GF-D8 (cell line): ENCODE measurements around the gene CTU2.

Source experiments
- DNase-seq: peaks from one replicate; lab custom pipeline; 2025; lab: John Stamatoyannopoulos, UW

Gene CTU2

DNA sequence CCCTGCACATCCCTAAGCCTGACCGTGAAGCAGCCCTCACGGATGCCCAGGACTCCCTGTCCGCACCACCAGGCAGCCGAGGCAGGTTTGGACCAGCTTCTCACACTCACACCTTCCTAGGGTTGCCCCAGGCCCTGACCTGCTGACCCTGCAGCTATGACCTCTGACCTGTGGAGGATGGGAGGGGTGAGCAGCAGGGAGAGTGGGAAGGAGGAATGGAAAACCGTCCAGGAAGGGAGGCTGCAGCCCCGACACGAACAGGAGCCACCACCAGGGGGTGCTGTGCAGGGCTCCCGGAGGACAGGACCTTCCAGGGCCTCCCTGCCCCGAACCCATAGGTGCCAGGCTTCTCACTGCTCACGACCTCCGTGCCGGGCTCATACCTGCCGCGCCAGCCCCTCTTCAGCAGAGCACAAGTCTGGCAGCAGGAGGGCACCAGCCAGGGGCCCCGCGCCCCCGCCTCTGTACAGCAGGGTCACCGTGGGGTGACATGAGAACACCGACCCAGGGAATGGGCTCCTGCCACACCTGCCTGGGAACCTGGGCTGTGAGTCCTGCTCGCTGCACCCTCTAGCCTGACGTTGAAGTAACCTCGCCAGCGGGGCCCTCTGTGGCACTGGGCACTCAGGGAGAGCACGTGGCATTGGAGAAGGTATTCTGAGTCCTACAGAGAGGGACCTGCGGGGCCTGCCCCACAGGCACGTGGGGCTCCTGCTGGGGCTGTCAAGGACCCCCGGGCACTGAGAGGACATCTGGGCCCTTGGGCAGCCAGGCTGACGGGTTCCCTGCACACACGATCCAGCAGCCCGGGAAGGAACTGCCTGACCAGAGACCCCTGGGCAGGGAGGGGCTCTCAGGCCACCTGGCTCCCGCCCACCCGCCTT is 37.6 kb downstream of the CTU2 start:
- DNase-seq = no peak

DNA sequence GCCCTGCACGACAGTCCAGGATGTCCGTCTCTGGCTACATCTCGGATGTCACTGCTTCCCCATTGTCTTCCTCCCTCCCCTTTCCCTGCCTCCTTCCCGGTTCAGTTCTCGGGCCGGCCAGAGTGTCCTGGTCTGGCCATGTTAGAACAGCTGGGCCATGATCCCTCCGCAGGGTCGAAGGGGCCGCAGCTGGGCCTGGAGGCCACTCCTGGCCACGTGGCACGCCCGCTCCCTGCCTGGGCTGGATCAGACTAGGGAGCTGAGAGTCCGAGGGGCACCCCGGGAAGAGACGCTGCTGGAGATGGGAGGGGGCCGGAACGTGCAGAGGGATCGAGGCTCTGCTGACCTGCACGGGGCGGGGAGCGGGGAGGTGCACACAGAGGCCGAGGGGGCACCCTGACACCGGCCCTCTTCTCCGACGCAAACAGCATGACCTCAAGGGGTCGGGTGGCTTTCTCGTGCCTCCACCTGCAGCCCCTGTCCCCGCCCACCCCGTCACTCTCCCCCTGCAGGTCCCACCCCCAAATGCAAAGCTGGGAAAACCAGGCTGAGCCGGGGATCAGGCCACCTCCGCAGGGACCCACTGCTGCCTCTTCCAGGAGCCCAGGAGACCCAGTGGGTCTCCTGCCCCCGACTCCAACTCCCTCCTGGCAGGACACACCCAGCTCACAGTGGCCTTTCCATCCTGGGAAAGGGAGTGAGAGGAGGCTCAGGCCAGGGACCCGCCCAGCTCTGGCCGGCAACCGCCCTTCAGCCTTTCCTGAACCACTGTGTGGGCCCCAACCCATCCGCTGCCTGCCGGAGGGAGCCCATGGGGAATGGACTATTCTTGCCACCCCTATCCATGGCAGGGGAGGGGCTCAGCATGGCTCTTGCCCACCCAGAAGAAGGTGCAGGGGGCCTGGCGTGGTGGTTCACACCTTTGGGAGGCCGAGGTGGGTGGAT is 38.5 kb downstream of the CTU2 start:
- DNase-seq = no peak

DNA sequence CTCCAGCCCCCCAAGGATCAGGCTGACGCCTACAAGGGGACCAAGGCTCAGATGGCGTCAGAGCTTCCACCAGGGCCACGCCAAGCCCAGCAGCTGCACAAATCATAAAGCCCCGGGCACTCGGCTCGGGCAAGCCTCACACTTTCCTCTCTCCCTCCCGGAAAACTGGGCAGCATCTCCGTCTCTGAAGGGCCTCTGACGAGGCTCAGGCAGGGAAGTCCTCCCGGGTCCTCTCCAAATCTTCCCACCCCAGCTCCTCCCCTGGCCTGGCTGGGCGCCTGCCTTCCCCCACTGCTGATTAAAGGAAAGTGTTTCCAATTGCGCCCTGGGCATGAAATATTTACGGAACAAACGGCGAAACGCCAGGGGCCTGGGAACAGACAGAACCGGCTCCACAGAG is 40.2 kb downstream of the CTU2 start:
- no peak for DNase-seq

DNA sequence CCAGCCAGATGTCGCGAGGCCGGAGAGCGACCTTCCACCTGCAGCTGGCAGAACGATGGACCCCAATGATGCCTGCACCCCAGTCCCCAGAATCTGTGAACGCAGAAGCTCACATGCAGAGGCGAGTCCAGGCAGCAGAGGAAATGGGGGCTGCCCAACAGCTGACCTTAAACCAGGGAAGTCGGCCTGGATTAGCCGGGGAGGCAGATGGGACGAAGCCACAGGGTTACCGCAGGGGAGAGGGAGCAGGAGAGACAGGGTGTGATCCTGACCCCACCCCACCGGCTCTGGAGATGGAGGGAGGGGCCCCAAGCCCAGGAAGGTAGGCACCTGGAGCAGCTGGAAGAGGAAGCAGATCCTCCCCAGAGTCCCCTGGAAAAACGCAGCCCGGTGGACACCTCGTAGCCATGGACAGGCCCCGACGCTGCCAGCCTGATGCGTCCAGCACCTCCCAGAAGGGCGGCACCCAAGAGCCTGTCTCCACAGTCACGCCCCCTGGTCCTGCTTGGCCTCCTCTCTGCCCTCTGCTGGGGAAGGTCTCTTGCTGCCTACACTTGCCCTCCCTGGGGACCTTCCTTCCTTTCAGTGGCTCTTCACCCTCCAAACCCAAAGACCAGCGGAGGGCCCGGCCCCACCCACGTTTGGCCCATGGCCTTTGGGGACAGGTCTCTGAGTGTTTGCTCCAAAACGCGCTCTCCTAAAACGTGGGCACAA is 41.4 kb downstream of the CTU2 start:
- no peak for DNase-seq

GRCh38 chr16:88748364-88748763 is 42.1 kb downstream of the CTU2 start:
- DNase-seq = no peak

DNA sequence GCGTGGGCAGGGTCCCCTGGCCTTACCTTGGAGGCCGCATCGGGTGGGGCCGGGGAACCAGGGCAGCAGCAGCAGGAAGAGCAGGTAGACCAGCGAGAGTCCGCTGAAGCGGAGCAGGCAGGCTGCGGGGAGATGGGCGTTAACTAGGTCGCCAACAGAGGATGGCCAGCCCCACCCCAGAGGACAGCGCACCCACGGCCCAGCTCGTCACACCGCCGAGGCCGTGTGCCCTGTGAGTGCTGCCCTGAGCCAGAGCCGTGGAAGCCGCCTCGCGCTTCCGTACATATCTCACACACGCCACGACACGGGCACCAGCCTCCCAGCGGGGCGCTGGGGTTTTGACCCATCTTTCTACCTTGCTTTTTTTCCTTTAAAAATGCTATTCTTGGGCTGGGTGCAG is 43.1 kb downstream of the CTU2 start:
- DNase-seq = no peak

- DNase-seq = no peak
Observed at GRCh38 chr16:88750854-88751253, 44.6 kb downstream of the CTU2 start.

GRCh38 chr16:88752386-88753002 is 46.2 kb downstream of the CTU2 start:
- DNase-seq = no peak

DNA sequence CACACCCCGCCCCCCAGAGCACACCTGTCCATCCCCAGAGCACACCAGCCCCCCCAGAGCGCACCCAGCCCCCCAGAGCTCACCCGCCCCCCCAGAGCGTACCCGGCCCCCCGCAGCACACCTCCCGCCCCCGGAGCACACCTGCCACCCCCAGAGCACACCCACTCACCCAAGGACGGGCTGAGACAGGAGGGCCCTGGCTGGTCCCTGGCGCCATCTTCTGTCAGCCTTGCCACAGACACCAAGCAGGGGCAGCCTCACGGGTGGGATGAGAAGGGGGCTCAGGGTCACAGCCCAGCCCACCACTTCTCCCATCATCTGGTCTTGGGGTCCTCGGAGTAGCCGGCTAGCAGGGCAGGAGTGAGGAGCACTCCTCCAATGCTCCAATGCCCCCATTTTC is 46.9 kb downstream of the CTU2 start:
- DNase-seq = no peak

DNA sequence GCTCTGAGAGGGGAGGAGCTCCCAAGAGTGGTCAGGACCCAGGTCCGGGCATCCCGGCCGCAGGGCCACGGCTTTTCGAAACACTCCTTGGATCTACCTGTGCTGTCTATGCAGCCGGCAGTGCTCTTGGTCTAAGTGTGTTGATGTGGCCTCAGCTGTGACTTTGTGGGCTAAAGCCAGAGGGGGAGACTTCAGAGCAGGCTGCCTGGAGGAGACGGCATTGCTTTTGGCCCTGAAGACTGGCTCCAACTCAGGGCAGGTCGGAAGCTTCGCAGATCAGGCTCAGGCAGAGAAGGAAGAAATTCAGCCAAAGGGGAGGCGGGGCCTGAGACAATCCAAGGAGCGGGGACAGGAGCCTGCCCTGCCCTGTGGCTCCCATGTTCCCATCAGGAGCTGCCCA is 47.3 kb downstream of the CTU2 start:
- no peak for DNase-seq

- DNase-seq = no peak
Observed at GRCh38 chr16:88754109-88754911, 48.0 kb downstream of the CTU2 start.

- no peak for DNase-seq
Observed at GRCh38 chr16:88754912-88755744, 48.8 kb downstream of the CTU2 start.

DNA sequence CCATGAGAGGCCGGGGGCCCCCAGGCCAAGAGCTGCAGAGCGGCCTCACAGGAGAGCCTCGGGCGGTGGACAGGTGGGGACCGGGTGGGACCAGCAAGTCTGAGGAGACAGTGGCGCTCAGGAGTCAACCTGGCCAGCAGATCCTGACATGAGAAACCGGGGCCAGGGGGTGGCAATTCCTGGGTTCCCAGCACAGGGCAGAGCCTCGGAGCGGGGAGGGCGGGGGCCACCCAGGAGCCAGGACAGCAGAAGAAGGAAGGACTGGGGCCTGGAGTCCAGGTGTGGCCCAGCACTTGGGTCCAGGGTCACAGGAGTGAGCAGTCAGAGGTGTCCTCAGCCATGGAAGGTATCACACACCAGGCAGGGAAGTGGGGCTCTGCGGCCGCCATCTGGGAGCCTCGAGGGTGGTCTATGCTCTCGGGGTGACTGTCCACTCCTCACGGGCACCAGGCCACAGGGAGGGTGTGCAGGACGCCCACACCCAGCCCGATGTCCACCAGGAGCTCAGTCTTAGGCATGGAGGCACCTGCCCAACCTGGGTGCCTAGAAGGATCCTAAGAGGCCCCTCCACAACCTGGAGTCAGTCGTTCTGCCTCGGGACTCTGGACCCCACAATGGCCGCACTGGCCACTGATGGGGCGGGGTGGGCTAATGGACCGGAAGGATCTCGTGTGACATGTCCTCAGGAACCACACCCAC is 49.6 kb downstream of the CTU2 start:
- no peak for DNase-seq

GRCh38 chr16:88758227-88758943 is 52.1 kb downstream of the CTU2 start:
- no peak for DNase-seq

GRCh38 chr16:88758944-88759244 is 52.6 kb downstream of the CTU2 start:
- DNase-seq = no peak

GRCh38 chr16:88759245-88759975 is 53.1 kb downstream of the CTU2 start:
- no peak for DNase-seq

GRCh38 chr16:88759976-88760350 is 53.7 kb downstream of the CTU2 start:
- DNase-seq = no peak

GRCh38 chr16:88760424-88761142 is 54.3 kb downstream of the CTU2 start:
- DNase-seq = no peak
